PFSK-1 (cell line): ENCODE results near the gene CTNND2.

Source experiments
- FOXP2 ChIP-seq: optimal IDR thresholded peaks from 2 replicates; pipeline ENCODE3; 2011; ENCODE audit warnings: borderline replicate concordance, control low read depth, inconsistent platforms; ENCODE audit not compliant: insufficient read depth; ENCODE audit errors: extremely low read length, extremely low read depth
- POLR2AphosphoS5 ChIP-seq: IDR thresholded peaks from 2 replicates; pipeline ENCODE4 v1.6.1; 2012; ENCODE audit warnings: low read depth, mild to moderate bottlenecking, control low read depth, low read length, moderate library complexity
- TAF1 ChIP-seq: IDR thresholded peaks from 2 replicates; pipeline ENCODE4 v1.6.1; 2012; ENCODE audit warnings: low read length, control low read depth, borderline replicate concordance; ENCODE audit not compliant: insufficient read depth

DNA sequence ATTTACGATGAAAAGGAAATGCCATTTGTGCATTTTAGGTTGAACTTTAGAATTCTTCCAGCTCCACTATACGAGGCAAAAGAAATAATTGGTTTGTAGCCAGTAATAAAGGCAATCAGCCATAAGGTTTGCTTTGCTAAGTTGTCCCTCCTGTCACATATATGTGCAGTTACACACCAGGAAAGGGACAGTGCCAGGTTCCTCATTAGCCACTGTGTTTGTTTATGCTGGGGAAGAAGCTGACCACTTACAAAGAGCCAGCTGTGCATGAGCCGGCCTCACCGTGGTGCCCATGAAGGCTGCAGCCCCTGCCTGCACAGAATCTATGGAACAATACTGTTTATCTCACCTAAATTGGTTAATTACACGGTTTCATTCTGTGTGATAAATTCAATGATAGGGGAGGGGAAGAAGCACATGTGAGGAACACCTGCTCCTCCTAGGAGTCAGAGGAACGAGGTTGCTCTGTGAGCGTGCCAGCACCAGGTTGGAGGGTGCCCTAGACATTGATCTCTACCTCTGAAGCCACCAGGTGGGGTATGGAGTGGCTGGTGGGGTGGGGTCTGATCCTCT lies 969.4 kb downstream of the CTNND2 start:
- TF ChIP-seq TAF1 (no peak), POLR2AphosphoS5 (no peak), FOXP2 (no peak)
